Smooth muscle cell (in vitro differentiated cells): ENCODE measurements around the gene HOXA9. TPM values are rescaled to one million over a fixed set of nuclear protein-coding genes. Genes with fewer than 3 reads are reported as not detected.

Experiments
- DNase-seq: peaks from one replicate; lab custom pipeline; 2025; ENCODE audit not compliant: unreplicated experiment; lab: John Stamatoyannopoulos, UW
- H2AFZ ChIP-seq: fragments of 200-600 bp; sonication (generic); 2 replicates; pipeline ENCODE4 v1.6.0; 2016; ENCODE audit warnings: antibody characterized with exemption, low read depth, mild to moderate bottlenecking
- H3F3A ChIP-seq: fragments of 200-600 bp; sonication (generic); 2 replicates; pipeline ENCODE4 v1.6.0; 2017; ENCODE audit warnings: antibody characterized with exemption, low read depth
- H3K27ac ChIP-seq: fragments of 200-600 bp; sonication (generic); 2 replicates; pipeline ENCODE4 v1.5.1; 2016; ENCODE audit warnings: low read depth, mild to moderate bottlenecking
- H3K27me3 ChIP-seq: fragments of 200-600 bp; sonication (generic); 2 replicates; pipeline ENCODE4 v1.6.1; 2016; ENCODE audit warnings: low read depth, mild to moderate bottlenecking
- H3K36me3 ChIP-seq: fragments of 200-600 bp; sonication (generic); 2 replicates; pipeline ENCODE4 v1.5.1; 2016; ENCODE audit warnings: low read depth
- H3K4me1 ChIP-seq: fragments of 200-600 bp; sonication (generic); 2 replicates; pipeline ENCODE4 v1.5.1; 2016; ENCODE audit warnings: low read depth
- H3K4me2 ChIP-seq: fragments of 200-600 bp; sonication (generic); 2 replicates; pipeline ENCODE4 v1.6.0; 2016; ENCODE audit warnings: mild to moderate bottlenecking
- H3K4me3 ChIP-seq: fragments of 200-600 bp; sonication (generic); 2 replicates; pipeline ENCODE4 v1.5.1; 2016; ENCODE audit warnings: mild to moderate bottlenecking
- H3K79me2 ChIP-seq: fragments of 200-600 bp; sonication (generic); 2 replicates; pipeline ENCODE4 v1.6.0; 2016; ENCODE audit warnings: low read depth, mild to moderate bottlenecking
- H3K9ac ChIP-seq: fragments of 200-600 bp; sonication (generic); 2 replicates; pipeline ENCODE4 v1.6.0; 2016; ENCODE audit warnings: low read depth
- H3K9me3 ChIP-seq: fragments of 200-600 bp; sonication (generic); replicated peaks from 2 replicates; pipeline ENCODE4 v1.5.1; 2016; ENCODE audit warnings: low read depth
- H4K20me1 ChIP-seq: fragments of 200-600 bp; sonication (generic); 2 replicates; pipeline ENCODE4 v1.6.0; 2016; ENCODE audit warnings: low read depth
- WGBS: methylation state at CpG from one replicate; pipeline ENCODE4 v1.1.7; 2016; ENCODE audit warnings: low lambda C conversion rate; 5-methylcytosine and 5-hydroxymethylcytosine counted together
- polyA plus RNA-seq: library from polyadenylated mRNA; unstranded; fragments of >200 nt; fragmentation: Nextera tagmentation; extraction: Ambion mirVana; gene quantifications from 2 replicates; pipeline ENCODE4 v1.2.1, GENCODE V29; 2016
- total RNA-seq: library from RNA; depleted of rRNA; stranded (reverse); fragments of >200 nt; gene quantifications from 2 replicates; pipeline ENCODE4 v1.2.3, GENCODE V29; 2014
- TF ChIP-seq, protein P1 (sequence below): fragments of 200-600 bp; sonication (generic); IDR thresholded peaks from 2 replicates; pipeline ENCODE4 v1.5.1; 2017; ENCODE audit warnings: borderline replicate concordance, mild to moderate bottlenecking, antibody characterized with exemption; ENCODE audit not compliant: insufficient read depth, poor library complexity, severe bottlenecking

The HOXA9 gene
- total and polyA plus RNA-seq, 2 experiments from 2014 or later, result 12.6 to 35.8 TPM

DNA sequence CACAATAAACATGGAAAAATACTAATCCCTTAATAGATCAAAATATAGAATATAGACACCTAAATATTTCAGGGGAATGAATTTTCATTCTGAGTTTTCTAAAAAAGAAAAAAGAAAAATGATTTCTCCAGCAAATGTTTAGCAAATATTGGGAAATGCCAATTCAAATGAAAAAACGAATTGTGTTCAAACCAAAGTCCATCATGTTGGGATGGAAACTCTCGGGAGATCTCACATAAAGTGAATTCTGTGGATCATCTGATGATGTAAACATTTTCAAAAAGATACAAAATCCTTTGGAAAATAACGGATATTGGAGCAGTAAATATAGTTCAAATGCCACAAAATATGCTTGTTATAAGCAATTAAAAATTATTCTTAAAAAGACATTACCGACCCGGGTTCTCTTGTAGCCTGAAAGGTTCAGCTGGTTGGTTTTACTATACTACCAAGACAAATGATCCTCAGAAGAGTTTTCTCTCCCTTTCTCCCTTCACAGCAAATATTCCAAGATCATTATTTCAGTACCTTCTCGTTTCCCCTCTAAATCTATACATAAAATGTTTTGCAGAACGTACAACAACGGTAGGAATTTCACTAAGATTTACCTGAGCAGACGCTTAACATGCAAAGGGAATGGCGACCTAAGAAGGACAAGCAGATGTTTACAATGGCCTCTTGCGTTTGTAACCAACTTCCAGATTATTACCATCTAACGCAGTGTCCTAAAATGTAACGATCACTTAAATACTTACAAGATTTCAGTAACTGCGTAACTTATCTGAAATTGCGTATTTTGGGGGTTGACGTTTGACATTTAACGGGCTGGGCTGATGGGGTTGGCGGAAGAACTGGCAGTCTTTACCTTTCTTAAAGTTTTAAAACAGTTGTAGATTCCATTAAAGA lies 32.1 kb upstream of the HOXA9 start:
- WGBS, result 14% methylated on average over 18 of the region's 18 CpGs
- H3K9ac ChIP-seq, result peak overlapping the region; percentile 52
- peak overlapping the region; percentile 44 for H2AFZ ChIP-seq
- peak overlapping the region; percentile 67 for H3K4me3 ChIP-seq
- H4K20me1 ChIP-seq, result peaks cover 45% of the 10 kb centered on the region
- peaks cover 13% of the 10 kb centered on the region for H3F3A ChIP-seq
- H3K4me2 ChIP-seq, result peak overlapping the region; percentile 89
- DNase-seq, result no peak
- no peaks in the 10 kb centered on the region for H3K36me3 ChIP-seq
- peaks cover 87% of the 10 kb centered on the region for H3K79me2 ChIP-seq
- H3K9me3 ChIP-seq, result no peaks in the 10 kb centered on the region
- TF ChIP-seq, protein P1, sequence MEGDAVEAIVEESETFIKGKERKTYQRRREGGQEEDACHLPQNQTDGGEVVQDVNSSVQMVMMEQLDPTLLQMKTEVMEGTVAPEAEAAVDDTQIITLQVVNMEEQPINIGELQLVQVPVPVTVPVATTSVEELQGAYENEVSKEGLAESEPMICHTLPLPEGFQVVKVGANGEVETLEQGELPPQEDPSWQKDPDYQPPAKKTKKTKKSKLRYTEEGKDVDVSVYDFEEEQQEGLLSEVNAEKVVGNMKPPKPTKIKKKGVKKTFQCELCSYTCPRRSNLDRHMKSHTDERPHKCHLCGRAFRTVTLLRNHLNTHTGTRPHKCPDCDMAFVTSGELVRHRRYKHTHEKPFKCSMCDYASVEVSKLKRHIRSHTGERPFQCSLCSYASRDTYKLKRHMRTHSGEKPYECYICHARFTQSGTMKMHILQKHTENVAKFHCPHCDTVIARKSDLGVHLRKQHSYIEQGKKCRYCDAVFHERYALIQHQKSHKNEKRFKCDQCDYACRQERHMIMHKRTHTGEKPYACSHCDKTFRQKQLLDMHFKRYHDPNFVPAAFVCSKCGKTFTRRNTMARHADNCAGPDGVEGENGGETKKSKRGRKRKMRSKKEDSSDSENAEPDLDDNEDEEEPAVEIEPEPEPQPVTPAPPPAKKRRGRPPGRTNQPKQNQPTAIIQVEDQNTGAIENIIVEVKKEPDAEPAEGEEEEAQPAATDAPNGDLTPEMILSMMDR, result no peak
- no peaks in the 10 kb centered on the region for H3K27me3 ChIP-seq
- H3K4me1 ChIP-seq, result no peaks in the 10 kb centered on the region
- H3K27ac ChIP-seq, result no peak overlapping the region

DNA sequence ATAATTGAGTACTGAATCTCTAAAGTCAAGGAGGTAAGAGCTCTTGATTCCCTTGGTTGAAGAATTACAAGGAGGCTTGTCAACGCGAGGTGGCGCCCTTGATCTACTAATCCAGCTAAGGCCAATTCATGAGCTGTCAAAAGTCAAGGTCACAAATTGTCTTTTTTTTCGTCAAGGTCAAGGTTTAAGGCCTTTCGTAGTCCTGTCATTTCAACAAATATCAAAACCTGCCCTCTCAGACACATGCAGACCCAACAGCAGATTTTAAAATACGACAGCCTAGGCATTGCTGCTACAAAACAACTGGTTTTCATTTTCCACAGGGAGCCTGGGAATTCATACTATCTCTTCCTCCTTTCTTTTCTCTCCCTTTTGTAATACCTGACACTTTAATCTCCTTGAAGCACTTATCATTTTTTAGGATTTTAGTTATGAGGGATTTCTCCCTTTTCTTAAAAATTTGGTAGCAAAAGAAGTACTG lies 31.0 kb upstream of the HOXA9 start:
- H3K9ac ChIP-seq, result no peak overlapping the region
- no peaks in the 10 kb centered on the region for H3K9me3 ChIP-seq
- no peaks in the 10 kb centered on the region for H3K36me3 ChIP-seq
- H3K4me1 ChIP-seq, result no peaks in the 10 kb centered on the region
- no peaks in the 10 kb centered on the region for H3K27me3 ChIP-seq
- no peak for DNase-seq
- H3K4me2 ChIP-seq, result peak overlapping the region; percentile 89
- TF ChIP-seq, protein P1, result peak; percentile 88
- peak overlapping the region; percentile 67 for H3K4me3 ChIP-seq
- H3K27ac ChIP-seq, result no peak overlapping the region
- 2% methylated on average over 6 of the region's 6 CpGs for WGBS
- H3K79me2 ChIP-seq, result peaks cover 87% of the 10 kb centered on the region
- H4K20me1 ChIP-seq, result peaks cover 45% of the 10 kb centered on the region
- peaks cover 8% of the 10 kb centered on the region for H3F3A ChIP-seq
- no peak overlapping the region for H2AFZ ChIP-seq

DNA sequence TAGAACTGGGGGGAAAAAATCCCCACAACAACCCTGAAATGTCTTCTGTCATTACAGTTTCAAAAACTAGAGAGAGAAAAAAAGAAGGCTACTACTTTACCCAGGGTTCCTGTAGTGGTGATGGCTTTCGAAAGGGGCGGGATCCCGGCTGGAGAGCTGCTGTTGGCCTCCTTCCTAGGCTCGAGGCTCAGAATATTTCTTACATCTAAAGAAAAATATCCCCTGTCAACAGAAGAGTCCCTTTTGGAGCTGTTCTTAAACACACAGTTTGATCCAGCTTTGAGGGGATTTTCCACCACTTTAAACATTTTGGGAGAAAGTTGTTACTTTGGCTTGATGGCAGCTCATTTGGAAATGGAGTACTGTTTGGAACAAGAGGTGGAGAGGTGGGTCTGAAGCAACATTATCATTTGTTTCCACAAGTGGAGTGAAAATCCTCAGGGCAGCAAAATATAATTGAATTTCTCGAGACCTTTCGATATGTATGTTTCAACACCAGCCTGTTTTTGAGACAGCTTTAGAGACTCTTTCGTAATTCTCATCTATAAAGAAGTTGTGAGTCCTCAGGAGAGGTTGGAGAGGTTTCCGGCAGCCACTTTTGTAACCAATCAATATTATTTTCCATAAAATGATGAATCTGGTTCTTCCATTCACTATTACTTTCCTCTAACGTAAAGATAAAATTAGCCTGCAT lies 29.5 kb upstream of the HOXA9 start:
- Histone ChIP-seq H3K4me1 (no peaks in the 10 kb centered on the region), H3F3A (peaks cover 5% of the 10 kb centered on the region), H2AFZ (peak overlapping the region; percentile 2), H3K36me3 (no peaks in the 10 kb centered on the region), H3K9me3 (no peaks in the 10 kb centered on the region), H3K4me3 (peak overlapping the region; percentile 67), H3K27ac (peak overlapping the region; percentile 87), H3K79me2 (peaks cover 96% of the 10 kb centered on the region), H3K4me2 (peak overlapping the region; percentile 89), H4K20me1 (peaks cover 45% of the 10 kb centered on the region), H3K27me3 (no peaks in the 10 kb centered on the region), H3K9ac (peak overlapping the region; percentile 66)
- TF ChIP-seq, protein P1, result no peak
- DNase-seq, result no peak
- WGBS, result 40% methylated on average over 9 of the region's 9 CpGs
